NCI-H345 treated with DMSO at 0.1 percent for 48 hours (cell line): ENCODE data around the gene RBPMS2.

ENCODE experiments used
- DNase-seq: peaks from one replicate; lab custom pipeline; 2025; ENCODE audit not compliant: unreplicated experiment; lab: John Stamatoyannopoulos, UW

RBPMS2 gene

GRCh38 chr15:64695561-64695992 is 79.8 kb downstream of the RBPMS2 start:
- no peak for DNase-seq

GRCh38 chr15:64694816-64695215 is 80.6 kb downstream of the RBPMS2 start:
- no peak for DNase-seq

- DNase-seq, result no peak
Observed at GRCh38 chr15:64693134-64693533, 82.3 kb downstream of the RBPMS2 start.

DNA sequence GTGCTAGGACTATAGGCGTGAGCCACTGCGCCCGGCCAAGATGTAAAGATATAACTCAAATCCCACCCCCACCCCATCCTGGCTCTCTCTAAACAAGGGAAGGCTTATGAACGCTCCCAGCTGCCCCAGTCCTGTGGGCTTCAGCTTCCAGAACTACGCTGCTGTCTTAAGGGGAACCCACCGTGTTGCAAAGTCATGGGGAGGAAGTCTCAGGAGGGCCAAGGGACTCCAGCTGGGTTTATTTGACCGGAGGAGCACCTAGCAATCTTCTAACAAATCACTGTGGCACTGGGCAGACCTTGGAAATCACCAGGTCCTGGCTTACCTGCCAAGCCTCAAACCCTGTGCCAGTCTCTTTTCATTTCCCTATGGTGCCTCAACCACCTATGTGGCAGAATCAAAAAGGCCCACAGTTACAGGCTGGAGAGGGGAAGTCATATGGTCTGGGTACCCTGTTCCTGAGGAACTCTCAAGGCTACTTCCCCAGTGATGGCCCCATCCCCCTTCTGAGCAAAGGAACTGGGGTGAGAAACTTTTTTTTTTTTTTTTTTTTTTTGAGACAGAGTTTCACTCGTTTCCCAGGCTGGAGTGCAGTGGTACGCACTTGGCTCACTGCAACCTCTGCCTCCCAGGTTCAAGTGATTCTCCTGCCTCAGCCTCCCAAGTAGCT is 83.4 kb downstream of the RBPMS2 start:
- no peak for DNase-seq

- DNase-seq, result no peak
Observed at GRCh38 chr15:64690578-64691296, 84.7 kb downstream of the RBPMS2 start.

- DNase-seq, result no peak
Observed at GRCh38 chr15:64690008-64690407, 85.4 kb downstream of the RBPMS2 start.
